Activated naive CD4-positive, alpha-beta T cell treated with anti-CD3 and anti-CD28 coated beads for 36 hours (primary cell): ENCODE results near the gene GLIS1. TPM values are rescaled to one million over a fixed set of nuclear protein-coding genes. Genes with fewer than 3 reads are reported as not detected.

Experiments used
- CTCF ChIA-PET: fragments of 350-600 bp; sonication (Branson Sonifier 250); formaldehyde crosslinking; loops from one replicate; lab custom pipeline; 2021; ENCODE audit warnings: antibody characterized with exemption; lab: Charles Lee
- DNase-seq: peaks from one replicate; pipeline ENCODE4 v3.0.0-alpha.2; 2020
- H3K27ac Mint-ChIP-seq: one replicate; pipeline ENCODE4 v1.8.0; 2021; ENCODE audit warnings: mild to moderate bottlenecking, mixed read lengths
- H3K27me3 Mint-ChIP-seq: one replicate; pipeline ENCODE4 v1.8.0; 2021; ENCODE audit warnings: low read depth, mixed read lengths
- H3K36me3 Mint-ChIP-seq: one replicate; pipeline ENCODE4 v1.8.0; 2021; ENCODE audit warnings: low read depth, mixed read lengths
- H3K4me1 Mint-ChIP-seq: one replicate; pipeline ENCODE4 v1.8.0; 2021; ENCODE audit warnings: low read depth, mixed read lengths
- H3K4me3 Mint-ChIP-seq: one replicate; pipeline ENCODE4 v1.8.0; 2021; ENCODE audit warnings: mild to moderate bottlenecking, moderate library complexity, mixed read lengths
- H3K9me3 Mint-ChIP-seq: one replicate; pipeline ENCODE4 v1.8.0; 2021; ENCODE audit warnings: mixed read lengths
- intact Hi-C: fragments of 100-400 bp; cut with micrococcal nuclease; formaldehyde crosslinking; loops from one replicate; pipeline ENCODE4 v1.15.1; 2023
- total RNA-seq, 2 experiments: library from RNA; stranded (reverse); gene quantifications; one replicate each; pipeline ENCODE4 v1.2.3, GENCODE V29; 2021

Gene GLIS1
- total RNA-seq, 2 experiments from 2014 or later = not detected

DNA sequence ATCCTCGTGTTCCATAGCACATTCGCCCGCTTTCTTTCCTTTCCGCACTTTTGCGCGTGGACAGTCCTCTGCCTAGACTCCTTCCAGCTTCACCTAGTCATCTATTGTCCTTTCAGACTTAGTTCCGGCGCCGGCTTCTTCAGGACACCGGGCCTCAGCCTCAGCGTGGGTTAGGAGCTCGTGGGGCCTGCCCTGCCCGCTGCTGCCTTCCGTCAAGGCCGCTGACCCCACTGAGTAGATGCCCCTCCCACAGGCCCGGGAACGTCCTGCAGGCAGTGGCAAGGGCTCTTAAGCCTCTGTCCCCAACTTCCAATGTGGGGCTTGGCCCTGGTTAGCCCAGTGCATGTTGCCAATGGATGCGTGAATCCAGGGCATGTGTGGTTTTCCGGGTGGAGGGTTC lies 268.4 kb downstream of the GLIS1 start:
- no peaks in the 10 kb centered on the region for H3K36me3 Mint-ChIP-seq
- no peaks in the 10 kb centered on the region for H3K4me1 Mint-ChIP-seq
- CTCF ChIA-PET = no interaction called here
- no peak overlapping the region for H3K4me3 Mint-ChIP-seq
- intact Hi-C loops = no loop called here
- H3K27me3 Mint-ChIP-seq = no peaks in the 10 kb centered on the region
- H3K9me3 Mint-ChIP-seq = no peaks in the 10 kb centered on the region
- no peak for DNase-seq
- no peak overlapping the region for H3K27ac Mint-ChIP-seq

- H3K27me3 Mint-ChIP-seq = no peaks in the 10 kb centered on the region
- CTCF ChIA-PET = no interaction called here
- H3K36me3 Mint-ChIP-seq = no peaks in the 10 kb centered on the region
- H3K4me3 Mint-ChIP-seq = no peak overlapping the region
- DNase-seq = no peak
- H3K9me3 Mint-ChIP-seq = no peaks in the 10 kb centered on the region
- H3K4me1 Mint-ChIP-seq = no peaks in the 10 kb centered on the region
- H3K27ac Mint-ChIP-seq = no peak overlapping the region
- intact Hi-C loops = no loop called here
Measured at GRCh38 chr1:53470155-53470554, 268.8 kb downstream of the GLIS1 start.

- Mint-ChIP-seq H3K36me3 (no peaks in the 10 kb centered on the region), H3K9me3 (no peaks in the 10 kb centered on the region), H3K27me3 (no peaks in the 10 kb centered on the region), H3K4me3 (no peak overlapping the region), H3K4me1 (no peaks in the 10 kb centered on the region), H3K27ac (no peak overlapping the region)
- intact Hi-C loops = no loop called here
- no peak for DNase-seq
- CTCF ChIA-PET = interaction anchor here (0.8 kb wide), 1 partner anchor 261 kb away, joined by 3 read pairs; no protein-coding TSS in a partner anchor
Measured at GRCh38 chr1:53469373-53469772, 269.6 kb downstream of the GLIS1 start.

GRCh38 chr1:53468374-53468773 lies 270.6 kb downstream of the GLIS1 start:
- no peak for DNase-seq
- CTCF ChIA-PET = interaction anchor here (0.8 kb wide), 1 partner anchor 262 kb away, joined by 3 read pairs; no protein-coding TSS in a partner anchor
- Mint-ChIP-seq H3K9me3 (no peaks in the 10 kb centered on the region), H3K36me3 (no peaks in the 10 kb centered on the region), H3K4me3 (no peak overlapping the region), H3K27me3 (no peaks in the 10 kb centered on the region), H3K4me1 (no peaks in the 10 kb centered on the region), H3K27ac (no peak overlapping the region)
- intact Hi-C loops = no loop called here

- no peak overlapping the region for H3K4me3 Mint-ChIP-seq
- H3K27ac Mint-ChIP-seq = no peak overlapping the region
- no peaks in the 10 kb centered on the region for H3K27me3 Mint-ChIP-seq
- no peak for DNase-seq
- intact Hi-C loops = no loop called here
- CTCF ChIA-PET = no interaction called here
- no peaks in the 10 kb centered on the region for H3K36me3 Mint-ChIP-seq
- H3K4me1 Mint-ChIP-seq = no peaks in the 10 kb centered on the region
- H3K9me3 Mint-ChIP-seq = no peaks in the 10 kb centered on the region
Measured at GRCh38 chr1:53467391-53467790, 271.6 kb downstream of the GLIS1 start.

- intact Hi-C loops = no loop called here
- Mint-ChIP-seq H3K27me3 (no peaks in the 10 kb centered on the region), H3K27ac (no peak overlapping the region), H3K4me3 (no peak overlapping the region), H3K9me3 (no peaks in the 10 kb centered on the region), H3K36me3 (no peaks in the 10 kb centered on the region), H3K4me1 (no peaks in the 10 kb centered on the region)
- no peak for DNase-seq
- CTCF ChIA-PET = interaction anchor here (1.1 kb wide), 1 partner anchor 21 kb away, joined by 3 read pairs; no protein-coding TSS in a partner anchor
Measured at GRCh38 chr1:53465023-53465957, 273.7 kb downstream of the GLIS1 start.

GRCh38 chr1:53463961-53464899 lies 274.7 kb downstream of the GLIS1 start:
- Mint-ChIP-seq H3K4me1 (no peaks in the 10 kb centered on the region), H3K4me3 (no peak overlapping the region), H3K27ac (no peak overlapping the region), H3K27me3 (no peaks in the 10 kb centered on the region), H3K9me3 (no peaks in the 10 kb centered on the region), H3K36me3 (no peaks in the 10 kb centered on the region)
- intact Hi-C loops = no loop called here
- CTCF ChIA-PET = interaction anchor here (1.0 to 1.1 kb wide), 2 partner anchors 20 to 22 kb away, joined by 3 to 4 read pairs; no protein-coding TSS in a partner anchor
- no peak for DNase-seq

DNA sequence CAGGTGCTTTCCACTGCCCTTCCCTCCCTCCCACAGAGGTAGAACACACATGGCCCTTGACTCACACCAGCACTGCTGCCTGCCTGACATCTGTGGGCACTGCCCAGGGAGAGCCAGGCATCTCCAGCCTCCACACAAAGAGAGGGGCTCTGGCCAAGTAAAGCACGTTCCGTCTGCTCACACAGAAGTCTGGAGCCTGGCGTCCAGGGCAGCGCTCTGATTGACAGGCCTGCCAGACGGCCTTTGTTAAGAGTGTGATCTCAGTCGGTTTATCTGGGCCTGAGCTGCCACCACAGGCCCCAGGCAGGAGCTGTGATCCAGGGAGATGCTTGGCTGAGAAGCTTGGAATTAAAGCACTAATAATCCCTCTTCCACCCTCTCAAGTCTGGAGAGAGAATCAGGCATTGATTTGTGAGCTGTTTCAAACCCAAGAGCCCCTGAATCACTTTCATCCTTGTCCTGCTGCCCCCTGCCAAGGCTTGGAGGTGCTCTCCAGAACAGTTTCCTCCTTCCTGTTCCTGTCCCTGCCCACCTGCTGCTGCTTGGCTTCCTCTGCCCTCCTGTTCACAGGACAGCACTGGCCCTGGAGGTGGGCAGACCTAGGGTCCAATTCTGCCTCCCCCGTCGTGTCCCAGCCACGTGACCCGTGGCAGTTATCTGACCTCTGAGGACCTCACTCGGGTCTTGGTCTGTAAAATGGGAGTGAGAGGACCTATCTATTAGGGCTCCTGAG lies 276.0 kb downstream of the GLIS1 start:
- intact Hi-C loops = no loop called here
- no peak overlapping the region for H3K4me3 Mint-ChIP-seq
- no peaks in the 10 kb centered on the region for H3K36me3 Mint-ChIP-seq
- no peaks in the 10 kb centered on the region for H3K27me3 Mint-ChIP-seq
- CTCF ChIA-PET = no interaction called here
- no peaks in the 10 kb centered on the region for H3K9me3 Mint-ChIP-seq
- H3K4me1 Mint-ChIP-seq = no peaks in the 10 kb centered on the region
- H3K27ac Mint-ChIP-seq = no peak overlapping the region
- no peak for DNase-seq

DNA sequence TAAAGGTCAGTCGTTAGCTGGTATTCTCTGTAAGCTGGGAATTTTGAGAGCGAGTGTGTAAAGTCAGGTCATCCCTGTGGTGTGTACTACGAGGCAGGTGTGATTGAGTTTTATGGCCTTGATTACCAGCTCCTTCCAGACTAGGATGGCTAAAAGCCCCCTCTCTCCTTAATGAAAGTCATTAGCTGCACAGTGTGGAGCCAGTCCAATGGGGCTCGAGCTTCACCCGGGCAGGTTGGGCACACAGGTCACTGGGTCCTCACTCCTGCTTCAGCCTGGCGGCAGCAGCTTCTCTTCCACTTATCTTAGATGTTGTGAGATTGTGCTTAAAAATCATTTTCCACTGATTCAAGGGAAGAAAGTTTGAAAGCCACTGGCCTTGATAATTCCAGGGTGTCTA lies 276.8 kb downstream of the GLIS1 start:
- H3K27ac Mint-ChIP-seq = no peak overlapping the region
- H3K9me3 Mint-ChIP-seq = no peaks in the 10 kb centered on the region
- no peaks in the 10 kb centered on the region for H3K27me3 Mint-ChIP-seq
- CTCF ChIA-PET = interaction anchor here (0.5 kb wide), 1 partner anchor 72 kb away, joined by 3 read pairs; no protein-coding TSS in a partner anchor
- intact Hi-C loops = no loop called here
- H3K4me3 Mint-ChIP-seq = no peak overlapping the region
- no peaks in the 10 kb centered on the region for H3K36me3 Mint-ChIP-seq
- H3K4me1 Mint-ChIP-seq = no peaks in the 10 kb centered on the region
- no peak for DNase-seq

DNA sequence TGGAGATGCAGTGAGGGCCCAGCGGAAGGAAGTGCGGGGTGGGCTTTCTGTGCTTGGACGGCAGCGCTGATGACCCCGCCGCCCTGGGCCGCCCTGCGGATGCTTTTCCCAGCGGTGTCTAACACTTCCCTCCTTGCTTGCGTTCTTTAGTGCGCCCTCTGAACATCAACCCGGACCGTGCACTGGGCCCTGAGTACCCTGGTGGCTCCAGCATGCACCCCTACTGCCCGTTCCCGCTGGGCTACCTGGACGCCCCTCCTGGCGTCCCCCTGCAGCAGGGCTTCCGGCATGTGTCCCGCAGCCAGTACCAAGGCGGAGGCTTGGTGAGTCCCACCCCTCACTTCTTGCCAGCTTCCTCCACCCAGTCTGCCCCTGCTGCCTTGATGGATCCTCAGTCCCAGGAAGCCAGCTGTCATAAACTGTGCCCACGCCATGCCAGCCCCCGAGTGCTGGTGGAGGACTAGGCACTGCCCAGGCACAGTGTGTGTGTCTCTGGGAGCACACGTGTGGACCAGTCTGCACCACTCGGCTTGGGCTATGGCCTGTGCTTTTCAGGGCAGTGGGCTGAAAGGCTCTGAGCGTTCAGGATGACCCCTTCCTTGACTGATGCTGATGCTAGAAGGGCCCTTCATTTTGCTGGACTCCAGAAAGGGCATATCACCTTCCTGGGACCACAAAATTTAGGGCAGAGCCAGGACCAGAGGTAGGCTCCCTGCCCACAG lies 277.5 kb downstream of the GLIS1 start:
- H3K4me3 Mint-ChIP-seq = no peak overlapping the region
- intact Hi-C loops = no loop called here
- H3K27ac Mint-ChIP-seq = no peak overlapping the region
- no peak for DNase-seq
- CTCF ChIA-PET = interaction anchor here (2.1 kb wide), 1 partner anchor 12 kb away, joined by 5 read pairs; no protein-coding TSS in a partner anchor
- no peaks in the 10 kb centered on the region for H3K27me3 Mint-ChIP-seq
- no peaks in the 10 kb centered on the region for H3K36me3 Mint-ChIP-seq
- no peaks in the 10 kb centered on the region for H3K4me1 Mint-ChIP-seq
- H3K9me3 Mint-ChIP-seq = no peaks in the 10 kb centered on the region

DNA sequence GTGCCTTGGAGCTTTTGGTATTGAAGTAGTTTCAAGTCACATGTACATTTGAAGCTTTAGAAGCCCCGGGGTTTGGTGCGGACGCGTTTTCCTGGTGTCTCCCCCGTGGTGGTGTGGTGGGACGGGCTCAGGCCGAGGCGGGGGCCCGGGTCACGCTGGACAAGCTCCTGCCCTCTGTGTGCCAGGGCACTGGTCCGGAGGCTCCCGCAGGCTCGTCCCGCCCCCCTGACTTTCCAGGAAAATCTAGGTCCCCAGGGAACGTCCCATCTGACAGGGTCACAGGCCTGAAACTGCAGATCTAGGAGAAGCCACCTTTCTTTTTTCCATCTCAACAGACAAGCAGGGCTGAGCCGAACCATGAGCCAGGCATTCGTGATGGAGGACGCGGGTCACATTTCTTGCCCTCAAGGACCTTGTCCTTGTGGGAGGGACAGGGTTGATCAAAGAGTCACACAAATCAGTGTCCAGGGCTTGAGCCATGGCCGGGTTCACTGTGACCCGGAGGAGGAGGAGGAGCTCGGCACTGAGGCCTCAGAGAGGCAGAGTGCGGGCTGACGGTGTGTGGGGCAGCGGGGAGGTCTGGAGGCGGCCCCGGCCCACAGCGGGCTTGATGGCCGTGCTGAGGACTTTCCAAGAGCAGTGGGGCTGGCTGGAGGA lies 278.2 kb downstream of the GLIS1 start:
- Mint-ChIP-seq H3K4me1 (no peaks in the 10 kb centered on the region), H3K27me3 (no peaks in the 10 kb centered on the region), H3K36me3 (no peaks in the 10 kb centered on the region), H3K4me3 (no peak overlapping the region), H3K9me3 (no peaks in the 10 kb centered on the region), H3K27ac (no peak overlapping the region)
- intact Hi-C loops = no loop called here
- CTCF ChIA-PET = interaction anchor here (2.1 kb wide), 1 partner anchor 11 kb away, joined by 5 read pairs; no protein-coding TSS in a partner anchor
- no peak for DNase-seq
